Ishikawa (cell line): ENCODE measurements around the gene PSMD13.

Experiments used
- CEBPB ChIP-seq: IDR thresholded peaks from 2 replicates; pipeline ENCODE4 v1.6.1; 2012
- EGR1 ChIP-seq: IDR thresholded peaks from 2 replicates; pipeline ENCODE4 v1.6.1; 2012
- EP300 ChIP-seq: IDR thresholded peaks from 2 replicates; pipeline ENCODE4 v1.6.1; 2012; ENCODE audit warnings: borderline replicate concordance
- NFIC ChIP-seq: IDR thresholded peaks from 2 replicates; pipeline ENCODE4 v1.6.1; 2012
- TAF1 ChIP-seq: IDR thresholded peaks from 2 replicates; pipeline ENCODE4 v1.6.1; 2012; ENCODE audit warnings: low read depth, mild to moderate bottlenecking
- TEAD4 ChIP-seq: IDR thresholded peaks from 2 replicates; pipeline ENCODE4 v1.6.1; 2012
- YY1 ChIP-seq: IDR thresholded peaks from 2 replicates; pipeline ENCODE4 v1.6.1; 2012; ENCODE audit warnings: low read depth

GRCh38 chr11:299081-299891 lies 62.5 kb downstream of the PSMD13 start, which contains the start of gene IFITM5:
- TF ChIP-seq EP300 (no peak), CEBPB (no peak), NFIC (no peak), TAF1 (no peak), YY1 (no peak), EGR1 (no peak), TEAD4 (no peak)
